HS-27A (cell line): Measurements from ENCODE around the gene C14orf119.

Experiments
- DNase-seq: peaks from one replicate; pipeline ENCODE4 v3.0.0-alpha.2; 2012; ENCODE audit warnings: low read depth, missing footprints

The C14orf119 gene

GRCh38 chr14:23126548-23127278 is 31.4 kb downstream of the C14orf119 start:
- no peak for DNase-seq

GRCh38 chr14:23127861-23128260 is 32.6 kb downstream of the C14orf119 start:
- no peak for DNase-seq

GRCh38 chr14:23128969-23129758 is 33.9 kb downstream of the C14orf119 start:
- no peak for DNase-seq

GRCh38 chr14:23129759-23130316 is 34.5 kb downstream of the C14orf119 start:
- no peak for DNase-seq

GRCh38 chr14:23130871-23131270 is 35.6 kb downstream of the C14orf119 start:
- DNase-seq = no peak

GRCh38 chr14:23131482-23131881 is 36.2 kb downstream of the C14orf119 start:
- DNase-seq = no peak

- DNase-seq = no peak
Measured at GRCh38 chr14:23132970-23133369, 37.7 kb downstream of the C14orf119 start.

- no peak for DNase-seq
Measured at GRCh38 chr14:23136566-23137133, 41.3 kb downstream of the C14orf119 start.

- no peak for DNase-seq
Measured at GRCh38 chr14:23137192-23137812, 42.0 kb downstream of the C14orf119 start.

GRCh38 chr14:23137813-23138535 is 42.7 kb downstream of the C14orf119 start:
- no peak for DNase-seq

- no peak for DNase-seq
Measured at GRCh38 chr14:23139874-23140273, 44.6 kb downstream of the C14orf119 start.

- DNase-seq = no peak
Measured at GRCh38 chr14:23140371-23140770, 45.1 kb downstream of the C14orf119 start.

GRCh38 chr14:23141706-23142444 is 46.6 kb downstream of the C14orf119 start:
- DNase-seq = no peak

- no peak for DNase-seq
Measured at GRCh38 chr14:23142826-23143225, 47.5 kb downstream of the C14orf119 start.

GRCh38 chr14:23143911-23144310 is 48.6 kb downstream of the C14orf119 start:
- no peak for DNase-seq

- DNase-seq = no peak
Measured at GRCh38 chr14:23145794-23146350, 50.6 kb downstream of the C14orf119 start.

GRCh38 chr14:23146351-23146910 is 51.1 kb downstream of the C14orf119 start:
- DNase-seq = no peak

GRCh38 chr14:23146980-23147379 is 51.7 kb downstream of the C14orf119 start:
- DNase-seq = no peak

- DNase-seq = no peak
Measured at GRCh38 chr14:23147676-23148075, 52.4 kb downstream of the C14orf119 start.

- DNase-seq = no peak
Measured at GRCh38 chr14:23148591-23149249, 53.4 kb downstream of the C14orf119 start.
